HL-60 (cell line): Measurements from ENCODE around the gene TMCC3.

Experiments
- DNase-seq, 2 experiments: peaks; one replicate each; pipeline ENCODE4 v3.0.0-alpha.2; 2010 to 2020; ENCODE audit warnings: low read depth in 1 of 2, low spot score in 1 of 2
- H3K27ac ChIP-seq: fragments of 250-450 bp; sonication (Bioruptor Pico); replicated peaks from 2 replicates; pipeline ENCODE4 v1.5.1; 2020; ENCODE audit warnings: mild to moderate bottlenecking, moderate library complexity
- H3K27me3 ChIP-seq: fragments of 250-450 bp; sonication (Bioruptor Pico); 2 replicates; pipeline ENCODE4 v1.5.1; 2021; ENCODE audit warnings: mild to moderate bottlenecking, moderate library complexity; ENCODE audit not compliant: insufficient read depth, poor library complexity, severe bottlenecking
- H3K4me3 ChIP-seq: replicated peaks from 2 replicates; pipeline ENCODE4 v1.5.1; 2011; ENCODE audit warnings: mild to moderate bottlenecking, control low read depth, low read length; ENCODE audit not compliant: insufficient read depth
- GABPA ChIP-seq: IDR thresholded peaks from 2 replicates; pipeline ENCODE4 v1.6.1; 2012; ENCODE audit warnings: low read depth
- POLR2AphosphoS5 ChIP-seq: IDR thresholded peaks from 2 replicates; pipeline ENCODE4 v1.6.1; 2012; ENCODE audit warnings: low read depth
- SPI1 ChIP-seq: IDR thresholded peaks from 2 replicates; pipeline ENCODE4 v1.6.1; 2012; ENCODE audit warnings: low read depth, mild to moderate bottlenecking, borderline replicate concordance
- TF ChIP-seq, protein P1 (sequence below): IDR thresholded peaks from one replicate; pipeline ENCODE4 v1.5.1; 2011; ENCODE audit warnings: low read length, control low read depth, inconsistent platforms; ENCODE audit not compliant: insufficient read depth
- TF ChIP-seq, protein P2 (sequence below): IDR thresholded peaks from 2 replicates; pipeline ENCODE4 v1.6.1; 2012; ENCODE audit warnings: low read depth; ENCODE audit not compliant: insufficient replicate concordance

Gene TMCC3

DNA sequence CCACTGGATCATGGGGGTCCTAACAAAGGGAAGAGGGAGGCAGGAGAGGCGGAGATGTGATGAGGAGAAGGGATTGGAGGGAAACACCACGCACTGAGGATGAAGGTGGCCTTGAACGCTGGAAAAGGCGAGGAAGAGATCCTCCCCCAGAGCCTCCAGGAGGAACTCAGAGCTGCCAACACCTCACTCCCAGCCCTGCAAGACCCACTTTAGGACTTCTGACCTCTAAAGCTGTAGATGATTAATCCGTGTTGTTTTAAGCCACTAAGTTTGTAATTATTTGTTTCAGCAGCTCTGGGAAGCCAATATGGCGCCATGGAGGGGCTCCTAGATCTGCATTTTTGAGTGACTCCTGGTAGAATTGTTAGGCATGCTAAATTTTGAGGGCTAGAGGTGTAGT is 116.1 kb downstream of the TMCC3 start:
- no peaks in the 10 kb centered on the region for H3K27me3 ChIP-seq
- H3K4me3 ChIP-seq = no peak overlapping the region
- no peak for TF ChIP-seq SPI1
- no peak for TF ChIP-seq GABPA
- TF ChIP-seq, protein P1, sequence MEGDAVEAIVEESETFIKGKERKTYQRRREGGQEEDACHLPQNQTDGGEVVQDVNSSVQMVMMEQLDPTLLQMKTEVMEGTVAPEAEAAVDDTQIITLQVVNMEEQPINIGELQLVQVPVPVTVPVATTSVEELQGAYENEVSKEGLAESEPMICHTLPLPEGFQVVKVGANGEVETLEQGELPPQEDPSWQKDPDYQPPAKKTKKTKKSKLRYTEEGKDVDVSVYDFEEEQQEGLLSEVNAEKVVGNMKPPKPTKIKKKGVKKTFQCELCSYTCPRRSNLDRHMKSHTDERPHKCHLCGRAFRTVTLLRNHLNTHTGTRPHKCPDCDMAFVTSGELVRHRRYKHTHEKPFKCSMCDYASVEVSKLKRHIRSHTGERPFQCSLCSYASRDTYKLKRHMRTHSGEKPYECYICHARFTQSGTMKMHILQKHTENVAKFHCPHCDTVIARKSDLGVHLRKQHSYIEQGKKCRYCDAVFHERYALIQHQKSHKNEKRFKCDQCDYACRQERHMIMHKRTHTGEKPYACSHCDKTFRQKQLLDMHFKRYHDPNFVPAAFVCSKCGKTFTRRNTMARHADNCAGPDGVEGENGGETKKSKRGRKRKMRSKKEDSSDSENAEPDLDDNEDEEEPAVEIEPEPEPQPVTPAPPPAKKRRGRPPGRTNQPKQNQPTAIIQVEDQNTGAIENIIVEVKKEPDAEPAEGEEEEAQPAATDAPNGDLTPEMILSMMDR = no peak
- no peak for TF ChIP-seq POLR2AphosphoS5
- TF ChIP-seq, protein P2, sequence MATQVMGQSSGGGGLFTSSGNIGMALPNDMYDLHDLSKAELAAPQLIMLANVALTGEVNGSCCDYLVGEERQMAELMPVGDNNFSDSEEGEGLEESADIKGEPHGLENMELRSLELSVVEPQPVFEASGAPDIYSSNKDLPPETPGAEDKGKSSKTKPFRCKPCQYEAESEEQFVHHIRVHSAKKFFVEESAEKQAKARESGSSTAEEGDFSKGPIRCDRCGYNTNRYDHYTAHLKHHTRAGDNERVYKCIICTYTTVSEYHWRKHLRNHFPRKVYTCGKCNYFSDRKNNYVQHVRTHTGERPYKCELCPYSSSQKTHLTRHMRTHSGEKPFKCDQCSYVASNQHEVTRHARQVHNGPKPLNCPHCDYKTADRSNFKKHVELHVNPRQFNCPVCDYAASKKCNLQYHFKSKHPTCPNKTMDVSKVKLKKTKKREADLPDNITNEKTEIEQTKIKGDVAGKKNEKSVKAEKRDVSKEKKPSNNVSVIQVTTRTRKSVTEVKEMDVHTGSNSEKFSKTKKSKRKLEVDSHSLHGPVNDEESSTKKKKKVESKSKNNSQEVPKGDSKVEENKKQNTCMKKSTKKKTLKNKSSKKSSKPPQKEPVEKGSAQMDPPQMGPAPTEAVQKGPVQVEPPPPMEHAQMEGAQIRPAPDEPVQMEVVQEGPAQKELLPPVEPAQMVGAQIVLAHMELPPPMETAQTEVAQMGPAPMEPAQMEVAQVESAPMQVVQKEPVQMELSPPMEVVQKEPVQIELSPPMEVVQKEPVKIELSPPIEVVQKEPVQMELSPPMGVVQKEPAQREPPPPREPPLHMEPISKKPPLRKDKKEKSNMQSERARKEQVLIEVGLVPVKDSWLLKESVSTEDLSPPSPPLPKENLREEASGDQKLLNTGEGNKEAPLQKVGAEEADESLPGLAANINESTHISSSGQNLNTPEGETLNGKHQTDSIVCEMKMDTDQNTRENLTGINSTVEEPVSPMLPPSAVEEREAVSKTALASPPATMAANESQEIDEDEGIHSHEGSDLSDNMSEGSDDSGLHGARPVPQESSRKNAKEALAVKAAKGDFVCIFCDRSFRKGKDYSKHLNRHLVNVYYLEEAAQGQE = no peak
- DNase-seq = no peak
- H3K27ac ChIP-seq = no peak overlapping the region

DNA sequence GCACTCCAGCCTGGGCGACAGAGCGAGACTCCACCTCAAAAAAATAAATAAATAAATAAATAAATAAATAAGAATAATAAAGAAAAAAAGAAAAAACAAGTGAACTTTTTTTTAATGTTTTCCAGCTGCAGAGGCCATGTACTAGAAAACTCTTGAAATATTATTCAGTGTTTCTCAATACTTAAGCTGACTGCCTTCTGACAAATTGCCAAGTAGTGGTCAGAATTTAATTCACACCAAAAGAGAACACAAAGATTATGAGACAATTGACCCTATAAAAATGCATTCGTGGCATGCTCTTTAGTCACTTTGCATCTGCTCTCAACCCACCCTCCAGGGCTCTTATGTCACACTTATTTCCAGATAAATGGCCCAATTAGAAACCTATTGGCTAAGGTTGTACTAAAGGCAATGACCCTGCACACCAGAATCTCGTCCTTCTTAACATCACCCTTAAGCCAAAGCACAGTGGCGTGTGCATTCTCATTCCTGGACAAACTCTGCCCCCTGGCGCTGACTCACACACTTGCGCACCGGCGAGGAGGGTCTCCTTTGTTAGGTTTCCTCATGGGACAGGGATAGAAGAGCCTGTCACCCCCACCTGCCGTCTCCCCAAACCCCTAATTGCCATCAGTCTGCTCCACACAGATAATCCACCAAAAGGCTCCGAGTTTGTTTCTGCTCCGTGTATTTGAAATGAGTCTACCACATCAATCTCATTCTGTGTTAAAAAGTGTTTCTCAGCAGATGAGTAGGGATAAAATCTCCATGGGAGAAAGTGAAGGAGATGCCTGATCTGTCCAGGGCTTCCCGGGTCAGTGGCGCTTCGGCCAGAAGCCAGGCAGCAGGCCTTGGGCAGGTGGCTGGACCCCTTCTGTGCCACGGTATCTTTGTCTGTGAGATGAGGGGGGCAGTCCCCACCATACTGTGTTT is 117.6 kb downstream of the TMCC3 start:
- H3K4me3 ChIP-seq = no peak overlapping the region
- no peak overlapping the region for H3K27ac ChIP-seq
- peak; percentile 30 to 65 for DNase-seq
- no peaks in the 10 kb centered on the region for H3K27me3 ChIP-seq
- TF ChIP-seq SPI1 = no peak
- TF ChIP-seq, protein P1 = peak; percentile 68

DNA sequence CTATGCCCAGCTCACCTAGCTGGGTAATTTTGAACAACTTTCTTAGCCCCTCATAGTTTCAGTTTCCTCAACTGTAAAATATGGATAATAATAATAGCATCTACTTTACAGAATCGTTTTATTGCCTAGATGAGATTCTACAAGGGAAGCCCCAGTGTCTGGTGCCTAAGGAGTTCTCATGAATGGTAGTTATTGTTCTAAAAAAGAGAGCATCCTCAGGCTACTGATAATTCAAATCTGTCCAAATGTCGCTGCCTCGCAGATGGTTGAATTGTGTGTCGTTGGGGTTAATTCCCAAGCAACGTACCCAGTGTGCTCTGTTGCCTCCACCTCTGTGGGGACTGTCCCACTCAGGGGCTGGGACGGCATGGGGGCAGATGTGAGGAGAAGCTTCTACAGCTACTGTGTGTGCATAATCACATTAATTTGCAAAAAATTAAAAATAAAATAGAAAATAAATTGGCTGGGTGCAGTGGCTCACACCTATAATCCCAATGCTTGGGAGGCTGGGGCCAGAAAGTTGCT is 119.1 kb downstream of the TMCC3 start:
- no peak for DNase-seq
- TF ChIP-seq SPI1 = no peak
- TF ChIP-seq, protein P2 = no peak
- no peak for TF ChIP-seq POLR2AphosphoS5
- TF ChIP-seq, protein P1 = no peak
- no peak for TF ChIP-seq GABPA
- H3K27ac ChIP-seq = no peak overlapping the region
- no peak overlapping the region for H3K4me3 ChIP-seq
- H3K27me3 ChIP-seq = no peaks in the 10 kb centered on the region

DNA sequence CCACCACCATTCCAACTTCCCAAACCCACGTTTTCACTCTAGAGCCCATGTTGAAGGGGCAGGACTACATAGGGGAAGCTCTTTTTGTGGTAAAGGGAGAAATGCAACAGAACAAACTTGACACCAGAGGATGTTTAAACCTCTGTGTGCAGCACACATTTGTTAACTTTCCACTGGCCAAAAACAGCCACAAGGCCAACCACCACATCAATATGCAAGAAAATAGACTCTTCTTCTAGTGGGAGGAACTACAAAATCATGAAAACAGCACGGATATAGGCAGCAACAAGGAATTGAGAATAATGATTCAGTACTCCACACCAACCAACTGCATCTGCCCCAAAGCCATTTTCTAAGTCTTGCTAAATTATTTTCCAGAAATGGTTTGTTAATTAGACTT is 124.4 kb downstream of the TMCC3 start:
- H3K27ac ChIP-seq = no peak overlapping the region
- TF ChIP-seq, protein P2 = no peak
- TF ChIP-seq, protein P1 = no peak
- TF ChIP-seq POLR2AphosphoS5 (no peak), GABPA (no peak), SPI1 (no peak; the same call in 1 of the 2 replicates)
- no peaks in the 10 kb centered on the region for H3K27me3 ChIP-seq
- no peak overlapping the region for H3K4me3 ChIP-seq
- DNase-seq = peak in 1 of 2 experiments; percentile 13
